ENCODE results near the gene EDAR. TPM values are rescaled to one million over a fixed set of nuclear protein-coding genes. Genes with fewer than 3 reads are reported as not detected.

Gene EDAR
- total and polyA plus RNA-seq, 10 of the 15 experiments (the other 5 are each of a cell fraction or from before 2014, with no cell fraction given) = 0.04 TPM; not detected in 9

DNA sequence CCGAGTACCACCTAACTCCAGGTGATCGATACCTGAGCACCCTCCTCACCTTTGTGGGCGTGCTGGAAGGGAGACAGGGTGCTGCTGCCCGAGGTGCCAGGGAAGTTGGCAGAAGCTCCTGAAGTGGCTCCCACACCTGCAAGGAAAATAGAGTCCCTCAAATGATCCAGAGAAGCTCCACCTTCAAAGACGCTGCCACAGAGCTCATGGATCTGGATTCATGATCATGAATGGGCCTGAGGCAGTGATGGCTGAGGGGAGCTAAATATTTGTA is 76.5 kb downstream of the EDAR start (continued):
- TF ChIP-seq, protein P1, sequence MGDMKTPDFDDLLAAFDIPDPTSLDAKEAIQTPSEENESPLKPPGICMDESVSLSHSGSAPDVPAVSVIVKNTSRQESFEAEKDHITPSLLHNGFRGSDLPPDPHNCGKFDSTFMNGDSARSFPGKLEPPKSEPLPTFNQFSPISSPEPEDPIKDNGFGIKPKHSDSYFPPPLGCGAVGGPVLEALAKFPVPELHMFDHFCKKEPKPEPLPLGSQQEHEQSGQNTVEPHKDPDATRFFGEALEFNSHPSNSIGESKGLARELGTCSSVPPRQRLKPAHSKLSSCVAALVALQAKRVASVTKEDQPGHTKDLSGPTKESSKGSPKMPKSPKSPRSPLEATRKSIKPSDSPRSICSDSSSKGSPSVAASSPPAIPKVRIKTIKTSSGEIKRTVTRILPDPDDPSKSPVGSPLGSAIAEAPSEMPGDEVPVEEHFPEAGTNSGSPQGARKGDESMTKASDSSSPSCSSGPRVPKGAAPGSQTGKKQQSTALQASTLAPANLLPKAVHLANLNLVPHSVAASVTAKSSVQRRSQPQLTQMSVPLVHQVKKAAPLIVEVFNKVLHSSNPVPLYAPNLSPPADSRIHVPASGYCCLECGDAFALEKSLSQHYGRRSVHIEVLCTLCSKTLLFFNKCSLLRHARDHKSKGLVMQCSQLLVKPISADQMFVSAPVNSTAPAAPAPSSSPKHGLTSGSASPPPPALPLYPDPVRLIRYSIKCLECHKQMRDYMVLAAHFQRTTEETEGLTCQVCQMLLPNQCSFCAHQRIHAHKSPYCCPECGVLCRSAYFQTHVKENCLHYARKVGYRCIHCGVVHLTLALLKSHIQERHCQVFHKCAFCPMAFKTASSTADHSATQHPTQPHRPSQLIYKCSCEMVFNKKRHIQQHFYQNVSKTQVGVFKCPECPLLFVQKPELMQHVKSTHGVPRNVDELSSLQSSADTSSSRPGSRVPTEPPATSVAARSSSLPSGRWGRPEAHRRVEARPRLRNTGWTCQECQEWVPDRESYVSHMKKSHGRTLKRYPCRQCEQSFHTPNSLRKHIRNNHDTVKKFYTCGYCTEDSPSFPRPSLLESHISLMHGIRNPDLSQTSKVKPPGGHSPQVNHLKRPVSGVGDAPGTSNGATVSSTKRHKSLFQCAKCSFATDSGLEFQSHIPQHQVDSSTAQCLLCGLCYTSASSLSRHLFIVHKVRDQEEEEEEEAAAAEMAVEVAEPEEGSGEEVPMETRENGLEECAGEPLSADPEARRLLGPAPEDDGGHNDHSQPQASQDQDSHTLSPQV (IDR thresholded peaks at IDR 0.05) = no peak
- no peak for TF ChIP-seq ATF7 (IDR thresholded peaks at IDR 0.05; ENCODE audit: low read depth)
- TF ChIP-seq BRCA1 (IDR thresholded peaks at IDR 0.05; ENCODE audit: low read depth, low read length) = no peak
- TF ChIP-seq, protein P2, sequence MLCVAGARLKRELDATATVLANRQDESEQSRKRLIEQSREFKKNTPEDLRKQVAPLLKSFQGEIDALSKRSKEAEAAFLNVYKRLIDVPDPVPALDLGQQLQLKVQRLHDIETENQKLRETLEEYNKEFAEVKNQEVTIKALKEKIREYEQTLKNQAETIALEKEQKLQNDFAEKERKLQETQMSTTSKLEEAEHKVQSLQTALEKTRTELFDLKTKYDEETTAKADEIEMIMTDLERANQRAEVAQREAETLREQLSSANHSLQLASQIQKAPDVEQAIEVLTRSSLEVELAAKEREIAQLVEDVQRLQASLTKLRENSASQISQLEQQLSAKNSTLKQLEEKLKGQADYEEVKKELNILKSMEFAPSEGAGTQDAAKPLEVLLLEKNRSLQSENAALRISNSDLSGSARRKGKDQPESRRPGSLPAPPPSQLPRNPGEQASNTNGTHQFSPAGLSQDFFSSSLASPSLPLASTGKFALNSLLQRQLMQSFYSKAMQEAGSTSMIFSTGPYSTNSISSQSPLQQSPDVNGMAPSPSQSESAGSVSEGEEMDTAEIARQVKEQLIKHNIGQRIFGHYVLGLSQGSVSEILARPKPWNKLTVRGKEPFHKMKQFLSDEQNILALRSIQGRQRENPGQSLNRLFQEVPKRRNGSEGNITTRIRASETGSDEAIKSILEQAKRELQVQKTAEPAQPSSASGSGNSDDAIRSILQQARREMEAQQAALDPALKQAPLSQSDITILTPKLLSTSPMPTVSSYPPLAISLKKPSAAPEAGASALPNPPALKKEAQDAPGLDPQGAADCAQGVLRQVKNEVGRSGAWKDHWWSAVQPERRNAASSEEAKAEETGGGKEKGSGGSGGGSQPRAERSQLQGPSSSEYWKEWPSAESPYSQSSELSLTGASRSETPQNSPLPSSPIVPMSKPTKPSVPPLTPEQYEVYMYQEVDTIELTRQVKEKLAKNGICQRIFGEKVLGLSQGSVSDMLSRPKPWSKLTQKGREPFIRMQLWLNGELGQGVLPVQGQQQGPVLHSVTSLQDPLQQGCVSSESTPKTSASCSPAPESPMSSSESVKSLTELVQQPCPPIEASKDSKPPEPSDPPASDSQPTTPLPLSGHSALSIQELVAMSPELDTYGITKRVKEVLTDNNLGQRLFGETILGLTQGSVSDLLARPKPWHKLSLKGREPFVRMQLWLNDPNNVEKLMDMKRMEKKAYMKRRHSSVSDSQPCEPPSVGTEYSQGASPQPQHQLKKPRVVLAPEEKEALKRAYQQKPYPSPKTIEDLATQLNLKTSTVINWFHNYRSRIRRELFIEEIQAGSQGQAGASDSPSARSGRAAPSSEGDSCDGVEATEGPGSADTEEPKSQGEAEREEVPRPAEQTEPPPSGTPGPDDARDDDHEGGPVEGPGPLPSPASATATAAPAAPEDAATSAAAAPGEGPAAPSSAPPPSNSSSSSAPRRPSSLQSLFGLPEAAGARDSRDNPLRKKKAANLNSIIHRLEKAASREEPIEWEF (IDR thresholded peaks at IDR 0.05; ENCODE audit: insufficient replicate concordance, low read depth, low read length) = no peak
- no peak for TF ChIP-seq FOXK2 (IDR thresholded peaks at IDR 0.05)
- TF ChIP-seq NFIC (IDR thresholded peaks at IDR 0.05; ENCODE audit: low read depth, low read length) = no peak
- no peak for TF ChIP-seq TAF1 (IDR thresholded peaks at IDR 0.05; ENCODE audit: borderline replicate concordance, low read depth, low read length)
- no peak for TF ChIP-seq SUZ12 (IDR thresholded peaks at IDR 0.05; ENCODE audit: unreplicated experiment)
